ENCODE results near the gene ZNF516. TPM values are rescaled to one million over a fixed set of nuclear protein-coding genes. Genes with fewer than 3 reads are reported as not detected.

Gene ZNF516
- total RNA-seq, 1 donor from 2014 or later = 11.5 TPM

GRCh38 chr18:76489081-76489480 is 6.0 kb downstream of the ZNF516 start:
- intact Hi-C loops (cut with micrococcal nuclease) = no loop called here
- no peaks in the 10 kb centered on the region for H3K27me3 ChIP-seq (ENCODE audit: low read depth)

GRCh38 chr18:76488190-76488589 is 6.9 kb downstream of the ZNF516 start:
- H3K27me3 ChIP-seq (ENCODE audit: low read depth) = no peaks in the 10 kb centered on the region
- no peak for TF ChIP-seq CTCF (IDR thresholded peaks at IDR 0.05; ENCODE audit: borderline replicate concordance)
- no peak overlapping the region for H3K4me3 ChIP-seq
- peaks cover 46% of the 10 kb centered on the region for H3K4me1 ChIP-seq
- H3K27ac ChIP-seq (replicated peaks) = no peak overlapping the region
- no peaks in the 10 kb centered on the region for H3K9me3 ChIP-seq (replicated peaks)
- intact Hi-C loops (cut with micrococcal nuclease) = no loop called here
- DNase-seq = no peak
- no peaks in the 10 kb centered on the region for H3K36me3 ChIP-seq

More at GRCh38 chr18:76489081-76489480, 6.0 kb downstream of the ZNF516 start:
- no peak for TF ChIP-seq CTCF (IDR thresholded peaks at IDR 0.05; ENCODE audit: borderline replicate concordance)
- Histone ChIP-seq H3K9me3 (replicated peaks) (no peaks in the 10 kb centered on the region), H3K4me3 (no peak overlapping the region), H3K4me1 (peaks cover 55% of the 10 kb centered on the region), H3K27ac (replicated peaks) (no peak overlapping the region), H3K36me3 (no peaks in the 10 kb centered on the region)
- no peak for DNase-seq

GRCh38 chr18:76487782-76488181 is 7.3 kb downstream of the ZNF516 start:
- Histone ChIP-seq H3K27me3 (ENCODE audit: low read depth) (no peaks in the 10 kb centered on the region), H3K9me3 (replicated peaks) (no peaks in the 10 kb centered on the region), H3K36me3 (no peaks in the 10 kb centered on the region), H3K27ac (replicated peaks) (no peak overlapping the region), H3K4me3 (no peak overlapping the region), H3K4me1 (peaks cover 44% of the 10 kb centered on the region)
- DNase-seq = no peak
- intact Hi-C loops (cut with micrococcal nuclease) = no loop called here
- TF ChIP-seq CTCF (IDR thresholded peaks at IDR 0.05; ENCODE audit: borderline replicate concordance) = no peak

GRCh38 chr18:76487070-76487469 is 8.0 kb downstream of the ZNF516 start:
- no peaks in the 10 kb centered on the region for H3K27me3 ChIP-seq (ENCODE audit: low read depth)
- peaks cover 38% of the 10 kb centered on the region for H3K4me1 ChIP-seq
- H3K36me3 ChIP-seq = no peaks in the 10 kb centered on the region
- H3K27ac ChIP-seq (replicated peaks) = no peak overlapping the region
- DNase-seq = no peak
- no peak overlapping the region for H3K4me3 ChIP-seq
- intact Hi-C loops (cut with micrococcal nuclease) = no loop called here
- no peak for TF ChIP-seq CTCF (IDR thresholded peaks at IDR 0.05; ENCODE audit: borderline replicate concordance)
- no peaks in the 10 kb centered on the region for H3K9me3 ChIP-seq (replicated peaks)

- H3K27ac ChIP-seq (replicated peaks) = no peak overlapping the region
- intact Hi-C loops (cut with micrococcal nuclease) = no loop called here
- no peaks in the 10 kb centered on the region for H3K9me3 ChIP-seq (replicated peaks)
- TF ChIP-seq CTCF (IDR thresholded peaks at IDR 0.05; ENCODE audit: borderline replicate concordance) = no peak
- H3K27me3 ChIP-seq (ENCODE audit: low read depth) = no peaks in the 10 kb centered on the region
- no peaks in the 10 kb centered on the region for H3K36me3 ChIP-seq
- no peak overlapping the region for H3K4me3 ChIP-seq
- H3K4me1 ChIP-seq = peaks cover 33% of the 10 kb centered on the region
- DNase-seq = no peak
Measured at GRCh38 chr18:76486574-76486973, 8.5 kb downstream of the ZNF516 start.

- TF ChIP-seq CTCF (IDR thresholded peaks at IDR 0.05; ENCODE audit: borderline replicate concordance) = no peak
- Histone ChIP-seq H3K36me3 (no peaks in the 10 kb centered on the region), H3K27ac (replicated peaks) (no peak overlapping the region), H3K4me1 (peaks cover 33% of the 10 kb centered on the region), H3K4me3 (no peak overlapping the region), H3K9me3 (replicated peaks) (no peaks in the 10 kb centered on the region), H3K27me3 (ENCODE audit: low read depth) (no peaks in the 10 kb centered on the region)
- DNase-seq = no peak
- intact Hi-C loops (cut with micrococcal nuclease) = no loop called here
Measured at GRCh38 chr18:76486038-76486437, 9.0 kb downstream of the ZNF516 start.
